Measurements from ENCODE around the gene CLCN6. TPM values are rescaled to one million over a fixed set of nuclear protein-coding genes. Genes with fewer than 3 reads are reported as not detected.

The CLCN6 gene
- total and polyA plus RNA-seq, 2 of the 13 experiments (the other 11 are each of a cell fraction or from before 2014, with no cell fraction given) = 14.9 to 19.3 TPM

DNA sequence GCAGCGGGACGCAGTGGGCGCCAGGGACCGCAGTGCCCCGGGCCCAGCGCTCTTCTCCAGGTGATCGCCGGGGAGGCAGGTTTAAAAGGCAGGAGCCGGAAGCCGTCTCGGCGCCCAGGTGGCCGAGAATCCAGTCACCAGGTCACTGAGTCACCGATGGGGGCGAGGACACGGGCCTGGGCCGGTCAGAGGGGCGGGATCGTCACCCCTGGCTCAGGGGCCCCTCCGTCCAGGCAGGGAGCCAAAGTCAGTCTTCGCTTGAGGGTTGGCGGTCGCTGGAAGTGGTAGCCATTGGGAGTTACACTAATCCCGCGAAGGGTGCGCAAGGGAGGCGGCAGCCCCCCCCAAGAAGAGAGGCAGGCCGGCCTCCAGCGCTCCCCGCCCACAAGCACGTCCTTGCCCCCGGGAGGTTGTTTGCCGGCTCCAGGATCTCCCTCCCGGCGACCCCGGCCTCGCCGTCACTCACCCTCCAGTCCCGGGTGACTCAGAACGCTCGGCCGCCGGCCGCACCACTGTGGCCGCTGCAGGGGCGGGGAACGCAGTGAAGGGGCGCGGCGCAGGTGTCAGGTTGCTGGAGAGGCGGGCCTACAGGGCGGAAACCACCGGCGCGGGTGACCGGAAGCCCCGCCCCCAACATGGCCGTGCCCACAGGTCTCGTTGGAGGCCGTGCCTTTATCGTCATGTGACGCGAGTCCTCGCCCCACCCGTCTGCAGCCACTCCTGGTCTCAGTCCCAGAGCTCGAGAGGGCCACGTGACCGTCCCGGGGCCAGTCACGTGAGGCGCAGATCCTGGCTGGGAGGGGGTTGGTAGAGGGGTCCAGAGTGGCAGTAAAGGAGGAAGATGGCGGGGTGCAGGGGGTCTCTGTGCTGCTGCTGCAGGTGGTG, at the start of gene CLCN6, which contains the start of gene MTHFR (continued):
- TF ChIP-seq U2AF1 (optimal IDR thresholded peaks at IDR 0.05; ENCODE audit: low read depth, low read length) = peak; percentile 62
- TF ChIP-seq, protein P1, sequence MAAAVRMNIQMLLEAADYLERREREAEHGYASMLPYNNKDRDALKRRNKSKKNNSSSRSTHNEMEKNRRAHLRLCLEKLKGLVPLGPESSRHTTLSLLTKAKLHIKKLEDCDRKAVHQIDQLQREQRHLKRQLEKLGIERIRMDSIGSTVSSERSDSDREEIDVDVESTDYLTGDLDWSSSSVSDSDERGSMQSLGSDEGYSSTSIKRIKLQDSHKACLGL (CRISPR knock-in tag; IDR thresholded peaks at IDR 0.05) = peak; percentile 72
- TF ChIP-seq, protein P2, sequence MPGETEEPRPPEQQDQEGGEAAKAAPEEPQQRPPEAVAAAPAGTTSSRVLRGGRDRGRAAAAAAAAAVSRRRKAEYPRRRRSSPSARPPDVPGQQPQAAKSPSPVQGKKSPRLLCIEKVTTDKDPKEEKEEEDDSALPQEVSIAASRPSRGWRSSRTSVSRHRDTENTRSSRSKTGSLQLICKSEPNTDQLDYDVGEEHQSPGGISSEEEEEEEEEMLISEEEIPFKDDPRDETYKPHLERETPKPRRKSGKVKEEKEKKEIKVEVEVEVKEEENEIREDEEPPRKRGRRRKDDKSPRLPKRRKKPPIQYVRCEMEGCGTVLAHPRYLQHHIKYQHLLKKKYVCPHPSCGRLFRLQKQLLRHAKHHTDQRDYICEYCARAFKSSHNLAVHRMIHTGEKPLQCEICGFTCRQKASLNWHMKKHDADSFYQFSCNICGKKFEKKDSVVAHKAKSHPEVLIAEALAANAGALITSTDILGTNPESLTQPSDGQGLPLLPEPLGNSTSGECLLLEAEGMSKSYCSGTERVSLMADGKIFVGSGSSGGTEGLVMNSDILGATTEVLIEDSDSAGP (CRISPR knock-in tag; IDR thresholded peaks at IDR 0.05; ENCODE audit: borderline replicate concordance) = peak; percentile 85
- TF ChIP-seq HNRNPLL (IDR thresholded peaks at IDR 0.05; ENCODE audit: low read depth, low read length, poor library complexity, severe bottlenecking) = peak; percentile 98
- TF ChIP-seq CREB1 (IDR thresholded peaks at IDR 0.05) = peak; percentile 96
- TF ChIP-seq CREB1 (CRISPR knock-in tag; IDR thresholded peaks at IDR 0.05) = peak; percentile 95
- no peak for TF ChIP-seq DNMT3B (CRISPR knock-in tag; conservative IDR thresholded peaks at IDR 0.05)
- TF ChIP-seq SCMH1 (CRISPR knock-in tag; IDR thresholded peaks at IDR 0.05; ENCODE audit: borderline replicate concordance) = no peak
- TF ChIP-seq ZNF296 (CRISPR knock-in tag; conservative IDR thresholded peaks at IDR 0.05) = no peak
- no peak for TF ChIP-seq ZNF496 (CRISPR knock-in tag; IDR thresholded peaks at IDR 0.05; ENCODE audit: insufficient replicate concordance)
- TF ChIP-seq SOX13 (IDR thresholded peaks at IDR 0.05) = no peak
- peak in 1 of 2 experiments; percentile 16; a peak in 1 of 4 replicates for TF ChIP-seq SOX13 (CRISPR knock-in tag; conservative IDR thresholded peaks at IDR 0.05 in 1 of 2, IDR thresholded peaks at IDR 0.05 in 1 of 2)
- TF ChIP-seq, protein P3, sequence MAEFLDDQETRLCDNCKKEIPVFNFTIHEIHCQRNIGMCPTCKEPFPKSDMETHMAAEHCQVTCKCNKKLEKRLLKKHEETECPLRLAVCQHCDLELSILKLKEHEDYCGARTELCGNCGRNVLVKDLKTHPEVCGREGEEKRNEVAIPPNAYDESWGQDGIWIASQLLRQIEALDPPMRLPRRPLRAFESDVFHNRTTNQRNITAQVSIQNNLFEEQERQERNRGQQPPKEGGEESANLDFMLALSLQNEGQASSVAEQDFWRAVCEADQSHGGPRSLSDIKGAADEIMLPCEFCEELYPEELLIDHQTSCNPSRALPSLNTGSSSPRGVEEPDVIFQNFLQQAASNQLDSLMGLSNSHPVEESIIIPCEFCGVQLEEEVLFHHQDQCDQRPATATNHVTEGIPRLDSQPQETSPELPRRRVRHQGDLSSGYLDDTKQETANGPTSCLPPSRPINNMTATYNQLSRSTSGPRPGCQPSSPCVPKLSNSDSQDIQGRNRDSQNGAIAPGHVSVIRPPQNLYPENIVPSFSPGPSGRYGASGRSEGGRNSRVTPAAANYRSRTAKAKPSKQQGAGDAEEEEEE (CRISPR knock-in tag; IDR thresholded peaks at IDR 0.05; ENCODE audit: borderline replicate concordance) = no peak; the same call in 1 of the 2 replicates
- no peak for TF ChIP-seq RFX1 (IDR thresholded peaks at IDR 0.05)
- TF ChIP-seq ZNF713 (CRISPR knock-in tag; IDR thresholded peaks at IDR 0.05) = no peak
- TF ChIP-seq ZNF343 (CRISPR knock-in tag; IDR thresholded peaks at IDR 0.05) = no peak; the same call in 1 of the 2 replicates
- TF ChIP-seq, protein P4, sequence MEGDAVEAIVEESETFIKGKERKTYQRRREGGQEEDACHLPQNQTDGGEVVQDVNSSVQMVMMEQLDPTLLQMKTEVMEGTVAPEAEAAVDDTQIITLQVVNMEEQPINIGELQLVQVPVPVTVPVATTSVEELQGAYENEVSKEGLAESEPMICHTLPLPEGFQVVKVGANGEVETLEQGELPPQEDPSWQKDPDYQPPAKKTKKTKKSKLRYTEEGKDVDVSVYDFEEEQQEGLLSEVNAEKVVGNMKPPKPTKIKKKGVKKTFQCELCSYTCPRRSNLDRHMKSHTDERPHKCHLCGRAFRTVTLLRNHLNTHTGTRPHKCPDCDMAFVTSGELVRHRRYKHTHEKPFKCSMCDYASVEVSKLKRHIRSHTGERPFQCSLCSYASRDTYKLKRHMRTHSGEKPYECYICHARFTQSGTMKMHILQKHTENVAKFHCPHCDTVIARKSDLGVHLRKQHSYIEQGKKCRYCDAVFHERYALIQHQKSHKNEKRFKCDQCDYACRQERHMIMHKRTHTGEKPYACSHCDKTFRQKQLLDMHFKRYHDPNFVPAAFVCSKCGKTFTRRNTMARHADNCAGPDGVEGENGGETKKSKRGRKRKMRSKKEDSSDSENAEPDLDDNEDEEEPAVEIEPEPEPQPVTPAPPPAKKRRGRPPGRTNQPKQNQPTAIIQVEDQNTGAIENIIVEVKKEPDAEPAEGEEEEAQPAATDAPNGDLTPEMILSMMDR (CRISPR knock-in tag; IDR thresholded peaks at IDR 0.05) = peak; percentile 18; the same call in 1 of the 2 replicates
- TF ChIP-seq, protein P5, sequence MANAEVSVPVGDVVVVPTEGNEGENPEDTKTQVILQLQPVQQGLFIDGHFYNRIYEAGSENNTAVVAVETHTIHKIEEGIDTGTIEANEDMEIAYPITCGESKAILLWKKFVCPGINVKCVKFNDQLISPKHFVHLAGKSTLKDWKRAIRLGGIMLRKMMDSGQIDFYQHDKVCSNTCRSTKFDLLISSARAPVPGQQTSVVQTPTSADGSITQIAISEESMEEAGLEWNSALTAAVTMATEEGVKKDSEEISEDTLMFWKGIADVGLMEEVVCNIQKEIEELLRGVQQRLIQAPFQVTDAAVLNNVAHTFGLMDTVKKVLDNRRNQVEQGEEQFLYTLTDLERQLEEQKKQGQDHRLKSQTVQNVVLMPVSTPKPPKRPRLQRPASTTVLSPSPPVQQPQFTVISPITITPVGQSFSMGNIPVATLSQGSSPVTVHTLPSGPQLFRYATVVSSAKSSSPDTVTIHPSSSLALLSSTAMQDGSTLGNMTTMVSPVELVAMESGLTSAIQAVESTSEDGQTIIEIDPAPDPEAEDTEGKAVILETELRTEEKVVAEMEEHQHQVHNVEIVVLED (CRISPR knock-in tag; IDR thresholded peaks at IDR 0.05; ENCODE audit: borderline replicate concordance) = peak; percentile 84
- TF ChIP-seq MED8 (CRISPR knock-in tag; IDR thresholded peaks at IDR 0.05; ENCODE audit: insufficient replicate concordance) = peak; percentile 53
- TF ChIP-seq RFXANK (CRISPR knock-in tag; IDR thresholded peaks at IDR 0.05) = no peak
- peak; percentile 51 for TF ChIP-seq RBM39 (IDR thresholded peaks at IDR 0.05; ENCODE audit: low read depth, low read length, poor library complexity, severe bottlenecking)
- TF ChIP-seq HMGA1 (CRISPR knock-in tag; conservative IDR thresholded peaks at IDR 0.05) = no peak

Data from HepG2 (cell line).